Lung (tissue), 12 donors: ENCODE results near the gene MAGEA9. TPM values are rescaled to one million over a fixed set of nuclear protein-coding genes. Genes with fewer than 3 reads are reported as not detected.

ENCODE experiments used
- ATAC-seq: fragments of 200-7000 bp; cut with Tn5 transposase; one replicate; pipeline ENCODE4 v1.9.1; 2020; ENCODE audit warnings: moderate number of reproducible peaks; ENCODE audit not compliant: insufficient read depth, low FRiP score
- DNase-seq, 3 donors: peaks; one replicate each; pipeline ENCODE4 v3.0.0-alpha.2; 2013 to 2017
- H3K27ac ChIP-seq, 2 donors: one replicate each; pipeline ENCODE4 v1.5.1; 2013; ENCODE audit warnings: mild to moderate bottlenecking in 2 of 2, moderate library complexity in 2 of 2, control low read depth in 1 of 2, inconsistent platforms in 1 of 2, low read depth in 1 of 2, low read length in 1 of 2
- H3K27me3 ChIP-seq, 3 donors: one replicate each; pipeline ENCODE4 v1.5.1; 2013; ENCODE audit warnings: low read length in 2 of 3; ENCODE audit not compliant: control insufficient read depth in 3 of 3, insufficient read depth in 3 of 3
- H3K36me3 ChIP-seq, 4 donors: one replicate each; pipeline ENCODE4 v1.5.1; 2013; ENCODE audit warnings: low read length in 4 of 4, mild to moderate bottlenecking in 1 of 4, moderate library complexity in 1 of 4; ENCODE audit not compliant: control insufficient read depth in 4 of 4, insufficient read depth in 4 of 4
- H3K4me1 ChIP-seq, 5 donors: one replicate each; pipeline ENCODE4 v1.5.1; 2013; ENCODE audit warnings: low read length in 5 of 5, mild to moderate bottlenecking in 2 of 5, moderate library complexity in 1 of 5; ENCODE audit not compliant: control insufficient read depth in 5 of 5, insufficient read depth in 5 of 5
- H3K4me3 ChIP-seq: one replicate; pipeline ENCODE4 v1.5.1; 2013; ENCODE audit warnings: mild to moderate bottlenecking, control low read depth, moderate library complexity
- H3K9ac ChIP-seq, 2 donors: one replicate each; pipeline ENCODE4 v1.5.1; 2013; ENCODE audit warnings: low read length in 2 of 2, control low read depth in 1 of 2; ENCODE audit not compliant: insufficient read depth in 1 of 2
- H3K9me3 ChIP-seq, 4 donors: one replicate each; pipeline ENCODE4 v1.5.1; 2013; ENCODE audit warnings: low read length in 3 of 4, mild to moderate bottlenecking in 1 of 4, moderate library complexity in 1 of 4; ENCODE audit not compliant: control insufficient read depth in 4 of 4, insufficient read depth in 3 of 4
- WGBS, 2 donors: extraction: QIAGEN DNeasy Blood & Tissue Kit; methylation state at CpG; one replicate each; pipeline ENCODE4 v1.1.7; 2013; 5-methylcytosine and 5-hydroxymethylcytosine counted together
- polyA plus RNA-seq, 2 donors: library from polyadenylated mRNA; stranded (reverse); fragments of 200-250 nt; gene quantifications; one replicate each; pipeline ENCODE4 v1.2.1, GENCODE V29; 2013
- total RNA-seq, 2 donors: library from RNA; depleted of rRNA in 1 of 2; stranded (reverse); fragments of >200 nt in 1 of 2; gene quantifications; one replicate each; pipeline ENCODE4 v1.2.1, GENCODE V29; 2014 to 2021
- TF ChIP-seq, protein P1 (sequence below): IDR thresholded peaks from 2 replicates; pipeline ENCODE4 v1.5.1; 2012; ENCODE audit warnings: mild to moderate bottlenecking; ENCODE audit errors: control extremely low read depth, extremely low read depth
- donor health status: control.
- donor health status: control.
- donor health status: Bipolar disorder and iron deficiency.
- donor health status: healthy.
- donor health status: DM: yes; HTN: yes; CAD: no.

Gene MAGEA9
- total and polyA plus RNA-seq, 4 donors = not detected

DNA sequence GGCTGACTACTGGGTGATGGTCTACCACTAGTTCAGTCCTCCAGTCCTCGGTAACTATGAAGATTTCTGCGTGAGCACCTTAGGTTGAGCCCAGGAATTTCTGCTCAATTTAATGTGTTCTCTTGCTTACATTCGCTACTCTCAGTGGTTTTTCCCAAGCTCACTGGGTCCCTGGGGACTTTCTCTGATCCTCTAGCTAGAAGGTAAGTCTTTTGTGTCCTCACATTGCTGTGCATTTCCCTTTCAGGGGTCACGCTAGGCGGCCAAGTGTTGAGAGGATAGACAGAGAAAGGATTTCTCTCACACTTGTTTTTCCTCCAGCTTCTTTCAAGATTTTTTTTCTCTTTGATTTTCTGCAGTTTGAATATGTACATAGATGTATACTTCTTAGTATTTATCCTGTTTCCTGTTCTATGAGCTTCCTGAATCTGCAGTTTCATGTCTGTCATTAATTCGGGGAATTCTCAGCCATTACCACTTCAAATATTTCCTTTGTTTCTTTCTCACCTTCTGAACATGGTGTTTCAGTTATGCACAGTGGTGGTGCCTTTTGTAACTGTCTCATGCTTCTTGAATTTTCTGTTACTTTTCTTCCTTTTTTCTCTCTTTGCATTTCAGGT lies 17.5 kb downstream of the MAGEA9 start:
- H3K27me3 ChIP-seq = peaks cover 0 to 4% (median under 1%) of the 10 kb centered on the region in 3 donors
- no peaks in the 10 kb centered on the region for H3K4me1 ChIP-seq
- H3K4me3 ChIP-seq = no peak overlapping the region
- ATAC-seq (no peak), DNase-seq (no peak)
- H3K9me3 ChIP-seq = peaks cover 0 to 3% (median 0%) of the 10 kb centered on the region in 4 donors
- no peak overlapping the region for H3K9ac ChIP-seq
- TF ChIP-seq, protein P1, sequence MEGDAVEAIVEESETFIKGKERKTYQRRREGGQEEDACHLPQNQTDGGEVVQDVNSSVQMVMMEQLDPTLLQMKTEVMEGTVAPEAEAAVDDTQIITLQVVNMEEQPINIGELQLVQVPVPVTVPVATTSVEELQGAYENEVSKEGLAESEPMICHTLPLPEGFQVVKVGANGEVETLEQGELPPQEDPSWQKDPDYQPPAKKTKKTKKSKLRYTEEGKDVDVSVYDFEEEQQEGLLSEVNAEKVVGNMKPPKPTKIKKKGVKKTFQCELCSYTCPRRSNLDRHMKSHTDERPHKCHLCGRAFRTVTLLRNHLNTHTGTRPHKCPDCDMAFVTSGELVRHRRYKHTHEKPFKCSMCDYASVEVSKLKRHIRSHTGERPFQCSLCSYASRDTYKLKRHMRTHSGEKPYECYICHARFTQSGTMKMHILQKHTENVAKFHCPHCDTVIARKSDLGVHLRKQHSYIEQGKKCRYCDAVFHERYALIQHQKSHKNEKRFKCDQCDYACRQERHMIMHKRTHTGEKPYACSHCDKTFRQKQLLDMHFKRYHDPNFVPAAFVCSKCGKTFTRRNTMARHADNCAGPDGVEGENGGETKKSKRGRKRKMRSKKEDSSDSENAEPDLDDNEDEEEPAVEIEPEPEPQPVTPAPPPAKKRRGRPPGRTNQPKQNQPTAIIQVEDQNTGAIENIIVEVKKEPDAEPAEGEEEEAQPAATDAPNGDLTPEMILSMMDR = no peak
- 68 to 89% methylated on average over 6 of the region's 6 CpGs for WGBS, 2 donors
- no peaks in the 10 kb centered on the region for H3K36me3 ChIP-seq
- no peak overlapping the region for H3K27ac ChIP-seq

DNA sequence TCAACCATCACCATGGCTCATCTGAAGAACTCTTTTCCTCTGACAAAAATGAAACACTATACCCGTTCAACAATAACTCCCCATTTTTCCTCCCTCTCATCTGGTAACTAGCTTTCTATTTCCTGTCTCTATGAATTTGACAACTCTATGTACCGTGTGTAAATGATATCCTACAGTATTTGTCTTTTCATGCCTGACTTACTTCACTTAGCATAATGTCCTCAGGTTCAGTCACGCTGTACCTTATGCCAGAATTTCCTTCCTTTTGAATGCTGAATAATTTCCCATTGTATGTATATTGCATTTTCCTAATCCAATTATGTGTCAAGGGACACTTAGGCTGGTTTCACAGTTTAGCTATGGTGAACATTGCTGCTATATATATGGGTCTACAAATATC lies 18.2 kb downstream of the MAGEA9 start:
- H3K27ac ChIP-seq = no peak overlapping the region
- WGBS, 2 donors = 59 to 73% methylated on average over 3 of the region's 3 CpGs
- H3K4me3 ChIP-seq = no peak overlapping the region
- TF ChIP-seq, protein P1 = no peak
- H3K9ac ChIP-seq = no peak overlapping the region
- H3K36me3 ChIP-seq = no peaks in the 10 kb centered on the region
- H3K27me3 ChIP-seq = peaks cover 0 to 4% (median 2%) of the 10 kb centered on the region in 3 donors
- H3K4me1 ChIP-seq = no peaks in the 10 kb centered on the region
- no peak for ATAC-seq
- H3K9me3 ChIP-seq = peaks cover 0 to 3% (median 0%) of the 10 kb centered on the region in 4 donors
- no peak for DNase-seq

DNA sequence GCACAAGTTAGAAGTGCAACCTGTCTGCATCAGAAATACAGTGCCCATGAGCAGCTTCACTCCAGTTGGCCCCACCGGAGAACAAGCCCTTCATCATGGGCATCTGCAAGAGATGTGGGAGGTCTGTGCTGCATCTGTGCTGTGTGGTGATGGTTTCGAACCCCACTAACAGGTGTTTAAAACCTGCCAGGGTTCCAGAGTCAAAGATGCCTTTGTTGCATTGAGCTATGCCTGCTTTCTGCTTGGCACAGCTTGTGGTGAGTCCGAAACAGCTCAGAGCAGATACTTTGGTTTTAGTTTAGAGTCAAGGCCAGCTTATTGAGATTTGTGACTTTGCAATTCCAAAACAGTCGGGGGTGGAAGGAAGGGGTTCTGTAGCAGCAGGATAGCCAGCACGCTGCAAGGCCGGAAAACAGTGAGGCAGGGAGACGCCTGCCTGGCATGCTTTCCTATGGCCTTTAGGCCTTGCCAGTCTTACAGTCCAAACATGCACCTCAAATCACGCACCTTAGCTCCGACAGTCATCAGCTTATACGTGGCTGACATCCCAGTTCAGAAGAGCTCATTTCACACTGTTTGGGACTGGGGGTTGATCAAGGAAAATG lies 21.8 kb downstream of the MAGEA9 start:
- WGBS, 2 donors = 83 to 95% methylated on average over 10 of the region's 10 CpGs
- ATAC-seq = no peak
- peaks cover 0 to 3% (median 0%) of the 10 kb centered on the region in 4 donors for H3K9me3 ChIP-seq

More for the DNA sequence above, 21.8 kb downstream of the MAGEA9 start:
- no peaks in the 10 kb centered on the region for H3K4me1 ChIP-seq
- H3K27ac ChIP-seq = no peak overlapping the region
- DNase-seq = no peak
- H3K4me3 ChIP-seq = no peak overlapping the region
- peaks cover 0 to 4% (median 2%) of the 10 kb centered on the region in 3 donors for H3K27me3 ChIP-seq
- no peaks in the 10 kb centered on the region for H3K36me3 ChIP-seq
- no peak overlapping the region for H3K9ac ChIP-seq
- TF ChIP-seq, protein P1 = no peak
